DOHH2 (cell line): ENCODE measurements around the gene DTD2.

Source experiments
- H3F3A ChIP-seq: fragments of 200-600 bp; sonication (generic), shearing (Covaris generic); 2 replicates; pipeline ENCODE4 v1.6.0; 2016; ENCODE audit warnings: antibody characterized with exemption, mild to moderate bottlenecking; ENCODE audit not compliant: control insufficient read depth, insufficient read depth
- H3K27ac ChIP-seq: fragments of 200-600 bp; sonication (generic); 2 replicates; pipeline ENCODE4 v1.5.1; 2014; ENCODE audit warnings: low read depth, mild to moderate bottlenecking, low read length, moderate library complexity
- H3K27me3 ChIP-seq: fragments of 200-600 bp; sonication (generic); 2 replicates; pipeline ENCODE4 v1.6.1; 2014; ENCODE audit warnings: mild to moderate bottlenecking, low read length, mixed read lengths; ENCODE audit not compliant: control insufficient read depth
- H3K36me3 ChIP-seq: fragments of 200-600 bp; sonication (generic); 2 replicates; pipeline ENCODE4 v1.6.1; 2014; ENCODE audit warnings: mild to moderate bottlenecking, low read length, moderate library complexity, mixed read lengths; ENCODE audit not compliant: control insufficient read depth
- H3K4me1 ChIP-seq: fragments of 200-600 bp; sonication (generic); 2 replicates; pipeline ENCODE4 v1.6.1; 2014; ENCODE audit warnings: mild to moderate bottlenecking, low read length, mixed read lengths; ENCODE audit not compliant: control insufficient read depth
- H3K4me2 ChIP-seq: fragments of 200-600 bp; sonication (generic); 2 replicates; pipeline ENCODE4 v1.6.0; 2014; ENCODE audit warnings: mild to moderate bottlenecking, low read length, moderate library complexity
- H3K4me3 ChIP-seq: fragments of 200-600 bp; sonication (generic); 2 replicates; pipeline ENCODE4 v1.5.1; 2014; ENCODE audit warnings: mild to moderate bottlenecking, low read length, mixed read lengths
- H3K79me2 ChIP-seq: fragments of 200-600 bp; sonication (generic); 2 replicates; pipeline ENCODE4 v1.6.1; 2014; ENCODE audit warnings: mild to moderate bottlenecking, low read length, mixed read lengths; ENCODE audit not compliant: control insufficient read depth
- H3K9me2 ChIP-seq: fragments of 200-600 bp; sonication (generic); replicated peaks from 2 replicates; pipeline ENCODE4 v1.6.1; 2014; ENCODE audit warnings: mild to moderate bottlenecking, low read length, mixed read lengths; ENCODE audit not compliant: control insufficient read depth
- H3K9me3 ChIP-seq: fragments of 200-600 bp; sonication (generic); 2 replicates; pipeline ENCODE4 v1.6.1; 2014; ENCODE audit warnings: antibody characterized with exemption, low read length, mixed read lengths; ENCODE audit not compliant: control insufficient read depth, insufficient read depth
- H4K20me1 ChIP-seq: fragments of 200-600 bp; sonication (generic); 2 replicates; pipeline ENCODE4 v1.6.0; 2014; ENCODE audit warnings: low read depth, mild to moderate bottlenecking, antibody characterized with exemption, low read length, moderate library complexity; ENCODE audit not compliant: control insufficient read depth, insufficient read depth
- CTCF ChIP-seq: fragments of 200-600 bp; sonication (generic); IDR thresholded peaks from one replicate; pipeline ENCODE4 v1.5.1; 2014; ENCODE audit warnings: antibody characterized with exemption, mild to moderate bottlenecking, low read depth, low read length; ENCODE audit not compliant: poor library complexity, severe bottlenecking
- EZH2phosphoT487 ChIP-seq: fragments of 200-600 bp; sonication (generic); IDR thresholded peaks from 2 replicates; pipeline ENCODE4 v1.6.1; 2017; ENCODE audit warnings: borderline replicate concordance, mild to moderate bottlenecking, antibody characterized with exemption, low read length, moderate library complexity, mixed read lengths

Gene DTD2

DNA sequence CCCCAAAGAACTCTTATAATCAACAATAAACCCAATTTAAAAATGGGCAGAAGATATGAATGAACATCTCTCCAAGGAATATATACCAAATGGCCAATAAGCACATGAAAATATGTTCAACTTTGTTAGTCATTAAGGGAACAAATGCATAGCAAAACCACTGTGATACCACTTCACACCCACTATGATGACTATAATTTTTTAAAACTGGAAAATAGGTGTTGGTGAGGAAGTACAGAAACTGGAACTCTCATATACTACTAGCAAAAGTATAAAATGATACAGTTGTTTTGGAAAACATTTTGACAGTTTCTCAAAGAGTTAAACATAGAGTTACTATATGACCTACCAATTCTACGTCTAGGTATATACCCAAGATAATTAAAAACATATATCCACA is 27.5 kb downstream of the DTD2 start:
- Histone ChIP-seq H3K4me3 (no peak overlapping the region), H3K4me2 (no peak overlapping the region), H3K36me3 (0 out of 2 replicates have a peak, but pooled peaks cover 2% of the 10 kb centered on the region), H3K9me2 (no peaks in the 10 kb centered on the region), H3K27me3 (no peaks in the 10 kb centered on the region), H3K4me1 (no peaks in the 10 kb centered on the region), H3F3A (no peaks in the 10 kb centered on the region), H3K79me2 (no peaks in the 10 kb centered on the region), H4K20me1 (no peaks in the 10 kb centered on the region), H3K27ac (no peak overlapping the region), H3K9me3 (no peaks in the 10 kb centered on the region)
- TF ChIP-seq EZH2phosphoT487 (no peak), CTCF (no peak)

DNA sequence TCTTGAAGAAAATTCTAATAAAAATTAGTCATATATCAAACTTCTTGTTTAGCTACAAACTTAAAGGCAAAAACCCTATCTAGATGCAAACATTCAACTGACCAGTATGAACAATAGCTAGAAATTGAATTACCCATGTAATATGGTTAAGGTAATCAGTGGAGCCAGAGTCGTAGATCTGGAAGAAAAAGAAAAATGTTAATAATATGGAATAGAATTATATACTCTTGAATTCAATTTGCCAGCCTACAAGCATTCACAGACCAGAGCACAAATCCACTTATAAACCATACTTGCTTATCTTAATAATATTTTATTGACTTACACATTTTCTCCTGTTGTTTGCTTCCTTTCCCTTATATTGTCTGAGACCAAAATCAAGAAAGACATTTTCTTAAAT is 29.3 kb downstream of the DTD2 start:
- Histone ChIP-seq H3K79me2 (no peaks in the 10 kb centered on the region), H4K20me1 (no peaks in the 10 kb centered on the region), H3K4me2 (no peak overlapping the region), H3K27me3 (no peaks in the 10 kb centered on the region), H3K4me1 (no peaks in the 10 kb centered on the region), H3K27ac (no peak overlapping the region), H3F3A (no peaks in the 10 kb centered on the region), H3K4me3 (no peak overlapping the region), H3K9me3 (no peaks in the 10 kb centered on the region), H3K36me3 (0 out of 2 replicates have a peak, but pooled peaks cover 2% of the 10 kb centered on the region), H3K9me2 (no peaks in the 10 kb centered on the region)
- no peak for TF ChIP-seq CTCF

- Histone ChIP-seq H3K4me1 (no peaks in the 10 kb centered on the region), H3K27me3 (no peaks in the 10 kb centered on the region), H3F3A (no peaks in the 10 kb centered on the region), H3K36me3 (no peaks in the 10 kb centered on the region), H3K9me3 (no peaks in the 10 kb centered on the region), H4K20me1 (no peaks in the 10 kb centered on the region), H3K79me2 (no peaks in the 10 kb centered on the region), H3K4me2 (no peak overlapping the region), H3K27ac (no peak overlapping the region), H3K4me3 (no peak overlapping the region), H3K9me2 (no peaks in the 10 kb centered on the region)
- no peak for TF ChIP-seq EZH2phosphoT487
- TF ChIP-seq CTCF: no peak
Observed at GRCh38 chr14:31426663-31427062, 30.6 kb downstream of the DTD2 start.

DNA sequence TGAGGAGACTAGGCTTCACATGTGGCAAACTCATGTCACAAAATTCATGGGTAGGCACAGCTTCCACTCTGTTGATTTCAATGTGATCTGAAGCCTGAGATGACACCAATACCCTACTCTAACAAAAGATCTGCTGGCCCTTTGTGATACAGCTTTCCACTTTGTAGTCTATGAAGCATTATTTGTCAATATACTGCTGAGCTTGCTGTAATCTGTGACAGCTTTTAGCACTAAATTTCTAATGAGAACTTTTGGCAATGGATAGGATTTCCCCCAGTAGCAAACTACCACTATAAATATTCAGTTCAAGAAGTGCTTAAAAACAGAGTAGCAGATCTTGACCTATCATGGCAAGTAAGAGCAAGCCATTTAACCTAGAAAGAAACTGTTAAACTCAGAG is 31.4 kb downstream of the DTD2 start:
- Histone ChIP-seq H4K20me1 (no peaks in the 10 kb centered on the region), H3F3A (peaks cover 4% of the 10 kb centered on the region; the same call in 1 of the 2 replicates), H3K4me3 (no peak overlapping the region), H3K9me2 (no peaks in the 10 kb centered on the region), H3K79me2 (no peaks in the 10 kb centered on the region), H3K27me3 (no peaks in the 10 kb centered on the region), H3K4me2 (no peak overlapping the region), H3K36me3 (no peaks in the 10 kb centered on the region), H3K4me1 (peaks cover 5% of the 10 kb centered on the region), H3K9me3 (no peaks in the 10 kb centered on the region), H3K27ac (no peak overlapping the region)
- TF ChIP-seq CTCF (no peak), EZH2phosphoT487 (no peak)
